Gastrocnemius medialis (tissue), 4 donors: Measurements from ENCODE around the gene NOL9. TPM values are rescaled to one million over a fixed set of nuclear protein-coding genes. Genes with fewer than 3 reads are reported as not detected.

Experiments used
- ATAC-seq, 2 donors: fragments of 150-250 bp; one replicate each; pipeline ENCODE4 v1.9.1; 2016
- DNase-seq, 2 donors: peaks; one replicate each; pipeline ENCODE4 v3.0.0-alpha.2; 2019
- H3K27ac ChIP-seq, 4 donors: fragments of 200-600 bp; sonication (generic); 1 replicate in 1 of 4; 2 replicates in 3 of 4; pipeline ENCODE4 v1.5.1; 2016 to 2018; ENCODE audit warnings: mild to moderate bottlenecking in 2 of 4, moderate library complexity in 1 of 4
- H3K27me3 ChIP-seq, 3 donors: fragments of 200-600 bp; sonication (generic) in 2 of 3; 1 replicate in 1 of 3; 2 replicates in 2 of 3; pipeline versions ENCODE4 v1.5.1 to v1.6.0; 2016 to 2019; ENCODE audit warnings: mild to moderate bottlenecking in 1 of 3, moderate library complexity in 1 of 3
- H3K36me3 ChIP-seq, 2 donors: fragments of 200-600 bp; sonication (generic) in 1 of 2; one replicate each; pipeline ENCODE4 v1.5.1; 2017 to 2018
- H3K4me1 ChIP-seq, 2 donors: fragments of 200-600 bp; sonication (generic) in 1 of 2; one replicate each; pipeline ENCODE4 v1.5.1; 2016 to 2017; ENCODE audit warnings: mild to moderate bottlenecking in 2 of 2
- H3K4me3 ChIP-seq, 4 donors: fragments of 200-600 bp; sonication (generic) in 3 of 4; 1 replicate in 1 of 4; 2 replicates in 3 of 4; pipeline ENCODE4 v1.5.1; 2016 to 2019; ENCODE audit warnings: mild to moderate bottlenecking in 2 of 4
- H3K9me3 ChIP-seq, 3 donors: fragments of 200-600 bp; sonication (generic) in 2 of 3; 1 replicate in 1 of 3; 2 replicates in 2 of 3; pipeline ENCODE4 v1.5.1; 2016 to 2019
- POLR2A ChIP-seq, 2 donors: fragments of 450-650 bp; IDR thresholded peaks; one replicate each; pipeline ENCODE4 v1.6.1; 2017; ENCODE audit warnings: antibody characterized with exemption in 2 of 2, mild to moderate bottlenecking in 2 of 2, moderate library complexity in 2 of 2
- in situ Hi-C, 4 donors: fragments of 200-750 bp; cut with MboI; loops; one replicate each; pipeline versions ENCODE4 v1.15.0 to v1.8.0; 2017; ENCODE audit warnings: low sequenced_read_pairs in 4 of 4
- intact Hi-C: fragments of 100-400 bp; cut with DNase I; formaldehyde crosslinking; loops from one replicate; pipeline ENCODE4 v1.15.1; 2023; ENCODE audit warnings: low total_unique reads
- total RNA-seq, 4 donors: library from RNA; depleted of rRNA; stranded (reverse); fragments of >200 nt; gene quantifications; one replicate each; pipeline versions ENCODE4 v1.1.0 to v1.2.3, GENCODE V29; 2016
- TF ChIP-seq, protein P1 (sequence below), 5 experiments: fragments of 450-650 bp in 3 of 5; fragments of 200-600 bp in 2 of 5; sonication (generic) in 2 of 5; IDR thresholded peaks in 4 of 5; conservative IDR thresholded peaks in 1 of 5; 1 replicate in 4 of 5; 2 replicates in 1 of 5; pipeline ENCODE4 v1.5.1; 2016 to 2019; ENCODE audit warnings: antibody characterized with exemption in 5 of 5, mild to moderate bottlenecking in 3 of 5, moderate library complexity in 3 of 5

The NOL9 gene
- total RNA-seq, 4 donors from 2014 or later, result 13.6 to 33.0 (median 21.9) TPM

DNA sequence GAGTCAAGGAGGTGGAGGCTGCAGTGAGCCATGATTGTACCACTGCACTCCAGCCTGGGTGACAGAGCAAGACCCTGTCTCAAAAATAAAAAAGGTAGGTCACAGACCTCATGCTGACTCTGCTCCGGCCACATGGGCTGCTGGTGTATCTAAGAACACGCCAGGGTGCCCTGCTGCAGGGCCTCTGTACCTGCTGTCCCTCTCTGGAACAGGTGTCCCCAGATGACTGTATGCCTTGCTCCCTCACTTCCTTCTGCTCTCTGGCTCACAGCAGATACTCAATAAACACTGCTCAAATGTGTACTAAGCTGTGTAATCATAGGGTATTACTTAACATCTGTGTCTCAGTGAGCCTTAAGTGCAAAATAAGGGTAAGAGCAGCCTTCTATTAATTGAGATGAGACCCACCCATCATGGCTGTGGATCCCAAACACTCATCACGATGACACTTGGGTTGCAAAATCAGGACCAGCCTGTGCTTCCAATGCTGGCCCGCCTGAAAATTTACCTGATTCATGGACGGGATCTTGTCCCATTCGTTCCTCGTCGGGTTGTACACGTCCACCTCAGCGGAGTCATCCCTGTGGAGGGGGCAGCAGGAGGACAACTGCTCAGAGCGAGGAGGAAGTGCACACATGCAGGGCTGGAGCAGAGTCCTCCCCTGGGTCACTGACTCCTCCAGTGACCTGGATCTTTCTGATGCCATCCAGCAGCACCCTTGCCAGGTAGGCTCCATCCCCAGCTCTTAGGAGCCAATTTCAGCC lies 40.8 kb upstream of the NOL9 start:
- Histone ChIP-seq H3K9me3 (no peaks in the 10 kb centered on the region), H3K4me3 (no peak overlapping the region), H3K27ac (peak overlapping the region; percentile 98 to 100 (median 100)), H3K4me1 (peaks cover 92 to 97% of the 10 kb centered on the region in 2 donors), H3K36me3 (peaks cover 0 to 58% of the 10 kb centered on the region in 2 donors), H3K27me3 (no peaks in the 10 kb centered on the region)
- in situ Hi-C loops (no loop called here), intact Hi-C loops (no loop called here)
- DNase-seq, result peak; percentile 65
- TF ChIP-seq, protein P1, sequence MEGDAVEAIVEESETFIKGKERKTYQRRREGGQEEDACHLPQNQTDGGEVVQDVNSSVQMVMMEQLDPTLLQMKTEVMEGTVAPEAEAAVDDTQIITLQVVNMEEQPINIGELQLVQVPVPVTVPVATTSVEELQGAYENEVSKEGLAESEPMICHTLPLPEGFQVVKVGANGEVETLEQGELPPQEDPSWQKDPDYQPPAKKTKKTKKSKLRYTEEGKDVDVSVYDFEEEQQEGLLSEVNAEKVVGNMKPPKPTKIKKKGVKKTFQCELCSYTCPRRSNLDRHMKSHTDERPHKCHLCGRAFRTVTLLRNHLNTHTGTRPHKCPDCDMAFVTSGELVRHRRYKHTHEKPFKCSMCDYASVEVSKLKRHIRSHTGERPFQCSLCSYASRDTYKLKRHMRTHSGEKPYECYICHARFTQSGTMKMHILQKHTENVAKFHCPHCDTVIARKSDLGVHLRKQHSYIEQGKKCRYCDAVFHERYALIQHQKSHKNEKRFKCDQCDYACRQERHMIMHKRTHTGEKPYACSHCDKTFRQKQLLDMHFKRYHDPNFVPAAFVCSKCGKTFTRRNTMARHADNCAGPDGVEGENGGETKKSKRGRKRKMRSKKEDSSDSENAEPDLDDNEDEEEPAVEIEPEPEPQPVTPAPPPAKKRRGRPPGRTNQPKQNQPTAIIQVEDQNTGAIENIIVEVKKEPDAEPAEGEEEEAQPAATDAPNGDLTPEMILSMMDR (IDR thresholded peaks at IDR 0.05 in 4 of 5, conservative IDR thresholded peaks at IDR 0.05 in 1 of 5), result no peak
- no peak for TF ChIP-seq POLR2A (IDR thresholded peaks at IDR 0.05)
- peak; percentile 3 to 34 for ATAC-seq

GRCh38 chr1:6593810-6594209 lies 39.5 kb upstream of the NOL9 start:
- Histone ChIP-seq H3K27me3 (no peaks in the 10 kb centered on the region), H3K36me3 (peaks cover 0 to 63% of the 10 kb centered on the region in 2 donors), H3K4me1 (peaks cover 98% of the 10 kb centered on the region in 2 donors), H3K4me3 (no peak overlapping the region), H3K27ac (peak overlapping the region; percentile 98 to 100 (median 100)), H3K9me3 (no peaks in the 10 kb centered on the region)
- no peak for TF ChIP-seq POLR2A (IDR thresholded peaks at IDR 0.05)
- TF ChIP-seq, protein P1 (IDR thresholded peaks at IDR 0.05 in 4 of 5, conservative IDR thresholded peaks at IDR 0.05 in 1 of 5), result no peak
- in situ Hi-C loops (no loop called here), intact Hi-C loops (no loop called here)
- DNase-seq (no peak), ATAC-seq (no peak)

DNA sequence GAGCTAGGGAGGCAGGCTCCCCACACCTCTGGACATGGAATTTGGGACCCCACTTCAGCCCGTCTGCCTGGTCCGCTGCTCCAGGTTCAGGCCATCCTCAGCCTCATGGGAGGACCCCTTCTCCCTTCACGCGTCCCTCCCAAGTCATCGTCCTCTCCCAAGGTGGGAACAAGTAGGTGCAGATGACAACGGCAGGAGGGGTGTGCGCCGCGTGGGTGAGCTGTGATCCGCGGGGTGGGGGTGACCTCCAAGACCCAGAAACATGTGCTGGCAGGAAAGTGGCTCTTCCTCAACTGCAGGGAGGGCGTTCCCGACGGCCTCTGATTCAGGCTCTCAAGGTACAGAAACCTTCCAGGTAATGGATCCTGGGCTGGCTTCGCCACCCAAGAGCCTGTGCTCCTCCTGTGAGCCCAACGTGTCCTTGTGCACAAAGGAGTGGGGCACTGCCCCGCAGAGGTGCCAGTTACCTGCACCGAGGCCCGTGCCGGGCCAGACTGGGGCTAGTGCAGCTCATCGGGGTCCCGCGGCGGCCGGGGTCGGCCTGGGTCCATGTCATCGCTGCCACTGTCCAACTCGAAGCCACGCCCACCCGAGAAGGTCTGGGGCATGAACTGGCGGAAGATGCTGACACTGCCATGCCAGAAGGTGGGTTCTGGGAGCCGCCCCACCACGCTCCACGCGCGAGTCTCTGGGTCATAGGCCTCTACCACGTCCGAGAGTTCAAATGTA lies 38.7 kb upstream of the NOL9 start:
- Histone ChIP-seq H3K27ac (peak overlapping the region; percentile 98 to 100 (median 100)), H3K9me3 (no peaks in the 10 kb centered on the region), H3K27me3 (no peaks in the 10 kb centered on the region), H3K4me1 (peaks cover 97 to 98% of the 10 kb centered on the region in 2 donors), H3K36me3 (peaks cover 0 to 55% of the 10 kb centered on the region in 2 donors), H3K4me3 (no peak overlapping the region)
- in situ Hi-C loops, result no loop called here
- intact Hi-C loops, result no loop called here
- TF ChIP-seq POLR2A (IDR thresholded peaks at IDR 0.05), result no peak
- TF ChIP-seq, protein P1 (IDR thresholded peaks at IDR 0.05 in 4 of 5, conservative IDR thresholded peaks at IDR 0.05 in 1 of 5), result no peak
- DNase-seq, result peak in 1 of 2 donors; percentile 20
- no peak for ATAC-seq

DNA sequence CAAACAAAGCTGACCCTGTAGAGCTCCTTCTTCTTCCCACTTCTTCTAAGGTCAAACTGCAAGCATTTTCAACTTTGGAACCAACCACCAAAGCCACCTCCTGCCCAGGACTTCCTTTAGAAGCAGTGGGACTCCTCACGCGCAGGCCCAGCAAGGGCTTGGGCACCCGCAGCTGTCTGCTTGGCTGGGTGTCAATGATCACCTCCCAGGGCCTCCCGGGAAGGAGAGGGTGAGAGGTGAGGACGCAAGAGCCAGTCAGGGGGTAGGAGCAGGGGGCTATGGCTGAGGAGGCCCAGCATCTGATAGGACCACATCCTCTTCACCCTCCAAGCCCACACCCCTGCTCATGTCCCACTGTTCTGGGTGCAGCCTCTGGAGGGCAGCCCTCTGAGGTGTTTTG lies 38.1 kb upstream of the NOL9 start:
- in situ Hi-C loops, result no loop called here
- H3K27me3 ChIP-seq, result no peaks in the 10 kb centered on the region
- DNase-seq, result peak in 1 of 2 donors; percentile 75
- H3K27ac ChIP-seq, result peak overlapping the region; percentile 98 to 100 (median 100)
- peaks cover 97 to 98% of the 10 kb centered on the region in 2 donors for H3K4me1 ChIP-seq
- H3K9me3 ChIP-seq, result no peaks in the 10 kb centered on the region
- H3K36me3 ChIP-seq, result peaks cover 0 to 49% of the 10 kb centered on the region in 2 donors
- intact Hi-C loops, result no loop called here
- TF ChIP-seq POLR2A (IDR thresholded peaks at IDR 0.05), result no peak
- TF ChIP-seq, protein P1 (IDR thresholded peaks at IDR 0.05 in 4 of 5, conservative IDR thresholded peaks at IDR 0.05 in 1 of 5), result no peak
- ATAC-seq, result no peak
- H3K4me3 ChIP-seq, result no peak overlapping the region
